Thyroid gland (tissue), 4 donors: ENCODE data around the gene WDR27. TPM values are rescaled to one million over a fixed set of nuclear protein-coding genes. Genes with fewer than 3 reads are reported as not detected.
A peak's percentile ranks its signal among the peaks of the same experiment; 100 is the strongest.

Experiments
- DNase-seq, 2 donors: peaks; one replicate each; pipeline ENCODE4 v3.0.0-alpha.2; 2019
- H3K27ac ChIP-seq, 3 donors: fragments of 200-600 bp; sonication (generic); 1 replicate in 2 of 3; 2 replicates in 1 of 3; pipeline ENCODE4 v1.5.1; 2016 to 2019; ENCODE audit warnings: mild to moderate bottlenecking in 1 of 3, moderate library complexity in 1 of 3
- H3K27me3 ChIP-seq: fragments of 200-600 bp; sonication (generic); one replicate; pipeline ENCODE4 v1.5.1; 2019
- H3K36me3 ChIP-seq, 2 donors: fragments of 200-600 bp; sonication (generic); one replicate each; pipeline ENCODE4 v1.5.1; 2016 to 2019
- H3K4me1 ChIP-seq, 2 donors: fragments of 200-600 bp; sonication (generic); one replicate each; pipeline ENCODE4 v1.5.1; 2017 to 2019
- H3K4me3 ChIP-seq, 3 donors: fragments of 200-600 bp; sonication (generic); replicated peaks in 1 of 3; 1 replicate in 2 of 3; 2 replicates in 1 of 3; pipeline ENCODE4 v1.5.1; 2016; ENCODE audit warnings: mild to moderate bottlenecking in 1 of 3
- H3K9me3 ChIP-seq: fragments of 200-600 bp; sonication (generic); one replicate; pipeline ENCODE4 v1.5.1; 2017
- POLR2A ChIP-seq, 2 donors: fragments of 450-650 bp; IDR thresholded peaks; one replicate each; pipeline ENCODE4 v1.6.1; 2017; ENCODE audit warnings: antibody characterized with exemption in 2 of 2, mild to moderate bottlenecking in 2 of 2, moderate library complexity in 1 of 2
- WGBS, 2 donors: methylation state at CpG; one replicate each; pipeline ENCODE4 v1.1.5; 2017; 5-methylcytosine and 5-hydroxymethylcytosine counted together
- intact Hi-C: fragments of 100-400 bp; cut with DNase I; formaldehyde crosslinking; loops from one replicate; pipeline ENCODE4 v1.15.1; 2023
- total RNA-seq, 4 donors: library from RNA; depleted of rRNA; stranded (reverse); fragments of >200 nt; gene quantifications; one replicate each; pipeline ENCODE4 v1.2.3, GENCODE V29; 2016
- TF ChIP-seq, protein P1 (sequence below), 6 experiments: fragments of 200-600 bp in 3 of 6; fragments of 450-650 bp in 3 of 6; sonication (generic) in 3 of 6; IDR thresholded peaks; one replicate each; pipeline ENCODE4 v1.5.1; 2016 to 2019; ENCODE audit warnings: antibody characterized with exemption in 6 of 6, mild to moderate bottlenecking in 2 of 6, inconsistent platforms in 1 of 6, moderate library complexity in 1 of 6

WDR27 gene
- total RNA-seq, 4 donors from 2014 or later = 48.9 to 74.6 (median 51.8) TPM

DNA sequence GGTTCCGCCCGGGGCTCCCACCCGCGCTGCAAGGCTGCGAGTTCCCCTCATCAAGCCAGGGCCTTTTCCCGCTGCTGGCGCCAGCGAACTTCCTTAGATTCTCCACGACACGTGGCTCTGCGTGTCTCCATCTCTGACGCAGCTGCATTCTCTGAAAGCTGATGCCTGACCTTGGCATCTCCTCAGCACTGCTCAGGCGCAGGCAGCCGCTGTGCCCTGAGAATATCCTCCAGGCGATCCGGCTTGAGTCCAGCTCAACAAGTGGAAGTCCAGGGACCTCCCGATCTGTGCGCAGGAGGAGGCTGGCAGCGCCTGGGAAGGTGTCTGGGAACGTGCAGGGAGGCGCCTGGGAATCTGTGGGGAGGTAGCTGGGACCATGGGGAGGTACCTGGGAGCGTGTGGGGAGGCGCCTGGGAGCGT, 277.0 kb downstream of the WDR27 start:
- H3K27ac ChIP-seq = no peak overlapping the region
- no peak overlapping the region for H3K4me3 ChIP-seq
- H3K27me3 ChIP-seq = no peaks in the 10 kb centered on the region
- WGBS, 2 donors = 69 to 88% methylated on average over 21 to 22 of the region's 24 CpGs
- intact Hi-C loops = no loop called here
- H3K9me3 ChIP-seq = no peaks in the 10 kb centered on the region
- H3K4me1 ChIP-seq = peaks cover 0 to 15% of the 10 kb centered on the region in 2 donors
- peak; percentile 31 to 33 for DNase-seq
- no peak for TF ChIP-seq POLR2A (IDR thresholded peaks at IDR 0.05)
- TF ChIP-seq, protein P1, sequence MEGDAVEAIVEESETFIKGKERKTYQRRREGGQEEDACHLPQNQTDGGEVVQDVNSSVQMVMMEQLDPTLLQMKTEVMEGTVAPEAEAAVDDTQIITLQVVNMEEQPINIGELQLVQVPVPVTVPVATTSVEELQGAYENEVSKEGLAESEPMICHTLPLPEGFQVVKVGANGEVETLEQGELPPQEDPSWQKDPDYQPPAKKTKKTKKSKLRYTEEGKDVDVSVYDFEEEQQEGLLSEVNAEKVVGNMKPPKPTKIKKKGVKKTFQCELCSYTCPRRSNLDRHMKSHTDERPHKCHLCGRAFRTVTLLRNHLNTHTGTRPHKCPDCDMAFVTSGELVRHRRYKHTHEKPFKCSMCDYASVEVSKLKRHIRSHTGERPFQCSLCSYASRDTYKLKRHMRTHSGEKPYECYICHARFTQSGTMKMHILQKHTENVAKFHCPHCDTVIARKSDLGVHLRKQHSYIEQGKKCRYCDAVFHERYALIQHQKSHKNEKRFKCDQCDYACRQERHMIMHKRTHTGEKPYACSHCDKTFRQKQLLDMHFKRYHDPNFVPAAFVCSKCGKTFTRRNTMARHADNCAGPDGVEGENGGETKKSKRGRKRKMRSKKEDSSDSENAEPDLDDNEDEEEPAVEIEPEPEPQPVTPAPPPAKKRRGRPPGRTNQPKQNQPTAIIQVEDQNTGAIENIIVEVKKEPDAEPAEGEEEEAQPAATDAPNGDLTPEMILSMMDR (IDR thresholded peaks at IDR 0.05) = no peak
- no peaks in the 10 kb centered on the region for H3K36me3 ChIP-seq

- TF ChIP-seq, protein P1 (IDR thresholded peaks at IDR 0.05) = no peak
- TF ChIP-seq POLR2A (IDR thresholded peaks at IDR 0.05) = no peak
- Histone ChIP-seq H3K9me3 (no peaks in the 10 kb centered on the region), H3K4me3 (no peak overlapping the region), H3K27ac (no peak overlapping the region), H3K36me3 (no peaks in the 10 kb centered on the region), H3K27me3 (no peaks in the 10 kb centered on the region), H3K4me1 (peaks cover 0 to 15% of the 10 kb centered on the region in 2 donors)
- intact Hi-C loops = no loop called here
- WGBS, 2 donors = 90 to 94% methylated on average over 28 of the region's 28 CpGs
- DNase-seq = no peak
Measured at GRCh38 chr6:169424149-169424804, 277.6 kb downstream of the WDR27 start.

DNA sequence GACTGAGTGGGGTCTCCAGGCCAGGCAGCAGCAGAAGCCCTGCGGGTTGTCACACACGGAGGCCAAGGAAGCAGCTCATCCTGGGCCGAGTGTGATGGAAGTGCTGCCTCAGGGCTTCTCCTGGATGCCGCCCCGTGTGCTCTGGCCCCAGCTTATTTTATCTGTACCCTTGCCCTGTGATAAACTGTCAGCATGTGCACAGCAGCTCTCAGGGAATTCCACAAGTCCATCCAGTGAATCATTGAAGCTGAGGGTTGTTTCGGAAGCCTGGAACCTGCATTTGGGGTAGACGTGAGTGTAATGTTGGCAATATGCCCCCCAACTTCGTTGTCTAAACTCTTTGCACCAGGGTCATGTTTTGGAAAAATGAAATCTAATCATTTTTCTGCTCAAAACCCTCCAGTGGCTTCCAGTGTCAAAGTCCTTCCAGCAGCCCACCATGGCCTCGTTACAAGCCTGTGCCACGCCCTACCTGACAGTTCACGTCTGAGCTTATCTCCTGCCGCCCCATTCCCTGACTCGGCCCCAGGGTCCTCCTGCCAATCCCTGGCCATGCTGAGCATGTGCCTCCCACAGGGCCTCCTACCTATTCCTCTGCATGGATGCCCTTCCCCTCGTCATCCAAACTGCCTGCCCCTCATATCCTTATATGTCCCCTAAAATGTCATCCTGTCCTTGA, 280.1 kb downstream of the WDR27 start:
- Histone ChIP-seq H3K36me3 (no peaks in the 10 kb centered on the region), H3K27ac (no peak overlapping the region), H3K27me3 (no peaks in the 10 kb centered on the region), H3K4me3 (no peak overlapping the region), H3K4me1 (no peaks in the 10 kb centered on the region), H3K9me3 (no peaks in the 10 kb centered on the region)
- 87 to 91% methylated on average over 12 to 14 of the region's 14 CpGs for WGBS, 2 donors
- intact Hi-C loops = no loop called here
- no peak for DNase-seq
- TF ChIP-seq POLR2A (IDR thresholded peaks at IDR 0.05) = no peak
- TF ChIP-seq, protein P1 (IDR thresholded peaks at IDR 0.05) = no peak

GRCh38 chr6:169420912-169421543, 280.8 kb downstream of the WDR27 start:
- DNase-seq = peak; percentile 46 to 56
- Histone ChIP-seq H3K36me3 (no peaks in the 10 kb centered on the region), H3K4me3 (no peak overlapping the region), H3K27me3 (no peaks in the 10 kb centered on the region), H3K27ac (no peak overlapping the region), H3K9me3 (no peaks in the 10 kb centered on the region), H3K4me1 (no peaks in the 10 kb centered on the region)
- intact Hi-C loops = no loop called here
- WGBS, 2 donors = 72 to 84% methylated on average over 15 of the region's 15 CpGs
- no peak for TF ChIP-seq POLR2A (IDR thresholded peaks at IDR 0.05)
- TF ChIP-seq, protein P1 (IDR thresholded peaks at IDR 0.05) = peak in 4 of 6 experiments; percentile 34 to 62 (median 42)

DNA sequence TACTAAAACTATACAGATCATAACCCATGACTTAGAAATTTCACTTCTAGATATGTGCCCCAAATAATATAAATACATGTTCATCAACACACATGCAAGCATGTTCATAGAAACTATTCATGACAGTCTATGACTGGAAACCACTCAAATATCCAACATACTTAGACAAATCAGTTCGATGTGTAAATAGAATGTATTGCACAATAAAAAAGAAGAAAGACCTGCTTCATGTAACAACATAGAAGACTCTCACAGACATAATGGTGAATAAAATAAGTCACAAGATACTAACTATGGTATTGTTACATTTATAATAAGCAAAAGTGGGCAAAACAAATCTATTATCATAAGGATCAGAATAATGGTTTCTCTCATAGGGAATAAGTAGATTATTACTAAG, 284.7 kb downstream of the WDR27 start:
- intact Hi-C loops = no loop called here
- no peaks in the 10 kb centered on the region for H3K9me3 ChIP-seq
- no peaks in the 10 kb centered on the region for H3K4me1 ChIP-seq
- no peak for DNase-seq
- WGBS, 2 donors = 88 to 91% methylated on average over 1 of the region's 1 CpG
- H3K27ac ChIP-seq = no peak overlapping the region
- no peak for TF ChIP-seq POLR2A (IDR thresholded peaks at IDR 0.05)
- TF ChIP-seq, protein P1 (IDR thresholded peaks at IDR 0.05) = no peak
- H3K36me3 ChIP-seq = no peaks in the 10 kb centered on the region
- no peaks in the 10 kb centered on the region for H3K27me3 ChIP-seq
- no peak overlapping the region for H3K4me3 ChIP-seq
